CD4-positive, alpha-beta T cell treated with Interleukin-2 at 100 ng/mL for 4 hours (primary cell): ENCODE measurements around the gene PEX6.
"Not testable (repeated sequence)": the region's sequence is repeated elsewhere in the genome, so short reads cannot be mapped to it uniquely, and the experiment has no call there.

Experiments
- DNase-seq: peaks from one replicate; pipeline ENCODE4 v3.0.0-alpha.2; 2020; ENCODE audit warnings: low spot score

The PEX6 gene

GRCh38 chr6:42966571-42966970 lies 12.4 kb downstream of the PEX6 start:
- no peak for DNase-seq

- peak; percentile 45 for DNase-seq
These were observed 15.0 kb downstream of the PEX6 start for GRCh38 chr6:42963855-42964605.

- DNase-seq, result no peak
These were observed 15.7 kb downstream of the PEX6 start for GRCh38 chr6:42963179-42963854.

GRCh38 chr6:42962502-42963178 lies 16.3 kb downstream of the PEX6 start:
- DNase-seq, result no peak

- no peak for DNase-seq
These were observed 16.9 kb downstream of the PEX6 start for GRCh38 chr6:42962096-42962495.

- DNase-seq, result no peak
These were observed 17.9 kb downstream of the PEX6 start for GRCh38 chr6:42961020-42961470.

GRCh38 chr6:42960243-42961019 lies 18.6 kb downstream of the PEX6 start, which contains the start of gene GNMT:
Gene GNMT, plus strand, starts transcription at chr6:42960754. Its CDS starts 14 bp downstream, at chr6:42960768.
- peak; percentile 17 for DNase-seq

- DNase-seq, result no peak
These were observed 19.1 kb downstream of the PEX6 start for GRCh38 chr6:42959917-42960242.

- no peak for DNase-seq
These were observed 20.9 kb downstream of the PEX6 start for GRCh38 chr6:42958125-42958524.

GRCh38 chr6:42954405-42954804 lies 24.6 kb downstream of the PEX6 start:
- DNase-seq, result not testable (repeated sequence)

- DNase-seq, result no peak
These were observed 26.6 kb downstream of the PEX6 start for GRCh38 chr6:42952389-42952788.

- DNase-seq, result no peak
These were observed 31.0 kb downstream of the PEX6 start for GRCh38 chr6:42947950-42948349.

GRCh38 chr6:42942444-42942843 lies 36.5 kb downstream of the PEX6 start:
- no peak for DNase-seq

GRCh38 chr6:42941356-42941755 lies 37.6 kb downstream of the PEX6 start:
- not testable (repeated sequence) for DNase-seq

- no peak for DNase-seq
These were observed 38.4 kb downstream of the PEX6 start for GRCh38 chr6:42940493-42941045.

GRCh38 chr6:42939810-42940167 lies 39.2 kb downstream of the PEX6 start:
- DNase-seq, result no peak

- no peak for DNase-seq
These were observed 39.8 kb downstream of the PEX6 start for GRCh38 chr6:42938987-42939809.

GRCh38 chr6:42938428-42938796 lies 40.6 kb downstream of the PEX6 start:
- DNase-seq, result no peak

GRCh38 chr6:42937548-42938427 lies 41.2 kb downstream of the PEX6 start:
- DNase-seq, result no peak

- no peak for DNase-seq
These were observed 42.6 kb downstream of the PEX6 start for GRCh38 chr6:42936398-42936797.
